HL-60 (cell line): ENCODE measurements around the gene STRIP2.

ENCODE experiments used
- CTCF ChIP-seq: IDR thresholded peaks from one replicate; pipeline ENCODE4 v1.5.1; 2011; ENCODE audit warnings: low read length, control low read depth, inconsistent platforms; ENCODE audit not compliant: insufficient read depth
- GABPA ChIP-seq: IDR thresholded peaks from 2 replicates; pipeline ENCODE4 v1.6.1; 2012; ENCODE audit warnings: low read depth
- POLR2AphosphoS5 ChIP-seq: IDR thresholded peaks from 2 replicates; pipeline ENCODE4 v1.6.1; 2012; ENCODE audit warnings: low read depth

GRCh38 chr7:129532375-129532774 is 98.1 kb downstream of the STRIP2 start:
- TF ChIP-seq GABPA, result no peak
- TF ChIP-seq CTCF, result no peak
- TF ChIP-seq POLR2AphosphoS5, result no peak
